ENCODE data around the gene LRRC55.

LRRC55 gene, protein sequence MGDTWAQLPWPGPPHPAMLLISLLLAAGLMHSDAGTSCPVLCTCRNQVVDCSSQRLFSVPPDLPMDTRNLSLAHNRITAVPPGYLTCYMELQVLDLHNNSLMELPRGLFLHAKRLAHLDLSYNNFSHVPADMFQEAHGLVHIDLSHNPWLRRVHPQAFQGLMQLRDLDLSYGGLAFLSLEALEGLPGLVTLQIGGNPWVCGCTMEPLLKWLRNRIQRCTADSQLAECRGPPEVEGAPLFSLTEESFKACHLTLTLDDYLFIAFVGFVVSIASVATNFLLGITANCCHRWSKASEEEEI

DNA sequence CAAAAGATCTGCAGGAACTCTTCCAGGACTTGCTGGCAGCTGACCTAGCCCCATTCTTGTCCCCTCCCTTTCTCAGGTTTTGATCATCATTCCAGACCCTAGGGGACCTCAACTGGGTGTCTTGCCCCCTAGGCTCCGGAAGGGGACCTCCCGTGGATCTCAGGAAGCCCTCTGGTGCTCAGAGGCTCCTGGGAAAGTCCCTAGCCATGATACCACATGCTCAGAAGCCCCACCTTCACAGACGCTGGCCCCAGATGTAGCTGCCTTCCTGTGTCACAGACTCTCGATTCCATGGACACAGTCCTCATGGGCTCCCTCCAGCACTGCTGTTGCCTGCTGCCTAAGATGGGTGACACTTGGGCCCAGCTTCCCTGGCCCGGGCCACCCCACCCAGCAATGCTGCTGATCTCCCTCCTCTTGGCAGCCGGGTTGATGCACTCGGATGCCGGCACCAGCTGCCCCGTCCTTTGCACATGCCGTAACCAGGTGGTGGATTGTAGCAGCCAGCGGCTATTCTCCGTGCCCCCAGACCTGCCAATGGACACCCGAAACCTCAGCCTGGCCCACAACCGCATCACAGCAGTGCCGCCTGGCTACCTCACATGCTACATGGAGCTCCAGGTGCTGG is at the start of gene LRRC55:
Gene LRRC55, plus strand, starts transcription at position 276 of the 628 bp plus-strand sequence. Its CDS starts 70 bp downstream, at position 346.
- no peak for DNase-seq (ENCODE audit: low spot score)

DNA sequence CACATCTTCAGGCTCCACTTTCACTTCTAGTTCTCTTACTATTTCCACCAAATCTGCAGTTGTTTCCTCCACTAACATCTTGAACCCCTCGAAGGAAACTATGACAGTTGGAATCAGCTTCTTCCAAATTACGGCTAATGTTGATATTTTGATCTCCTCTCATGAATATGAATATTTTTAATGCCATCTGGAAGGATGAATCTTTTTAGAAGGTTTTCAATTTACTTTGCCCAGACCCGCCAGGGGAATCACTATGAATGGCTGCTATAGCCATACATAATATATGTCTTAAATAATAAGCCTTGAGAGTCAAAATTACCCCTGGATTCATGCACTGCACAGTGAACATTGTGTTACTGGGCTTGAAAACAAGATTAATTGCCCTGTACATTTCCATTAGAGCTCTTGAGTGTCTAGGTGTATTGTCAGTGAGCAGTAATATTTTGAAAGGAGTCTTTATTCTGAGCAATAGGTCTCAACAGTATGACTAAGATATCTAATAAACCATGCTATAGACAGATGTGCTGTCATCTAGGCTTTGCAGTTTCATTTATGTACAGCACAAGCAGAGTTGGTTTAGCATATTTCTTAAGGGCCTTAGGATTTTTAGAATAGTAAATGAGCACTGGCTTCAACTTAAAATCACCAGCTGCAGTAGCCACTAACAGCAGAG is 48.3 kb upstream of the LRRC55 start:
- no peak for DNase-seq (ENCODE audit: low spot score)

DNA sequence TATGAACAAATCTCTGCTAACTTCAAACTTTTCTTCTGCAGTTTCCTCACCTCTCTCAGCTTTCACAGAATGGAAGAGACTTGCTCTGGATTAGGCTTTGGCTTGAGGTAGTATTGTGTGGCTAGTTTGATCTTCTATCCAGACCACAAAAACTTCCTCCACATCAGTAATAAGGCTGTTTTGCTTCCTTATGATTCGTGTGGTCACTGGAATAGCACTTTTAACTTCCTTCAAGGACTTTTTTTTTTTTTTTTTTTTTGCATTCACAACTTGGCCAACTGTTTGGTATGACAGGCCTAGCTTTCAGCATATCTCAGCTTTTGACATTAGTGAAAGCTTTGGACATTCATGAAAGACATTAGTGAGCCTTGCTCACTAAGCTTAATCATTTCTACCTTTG is 47.5 kb upstream of the LRRC55 start:
- no peak for DNase-seq (ENCODE audit: low spot score)

DNA sequence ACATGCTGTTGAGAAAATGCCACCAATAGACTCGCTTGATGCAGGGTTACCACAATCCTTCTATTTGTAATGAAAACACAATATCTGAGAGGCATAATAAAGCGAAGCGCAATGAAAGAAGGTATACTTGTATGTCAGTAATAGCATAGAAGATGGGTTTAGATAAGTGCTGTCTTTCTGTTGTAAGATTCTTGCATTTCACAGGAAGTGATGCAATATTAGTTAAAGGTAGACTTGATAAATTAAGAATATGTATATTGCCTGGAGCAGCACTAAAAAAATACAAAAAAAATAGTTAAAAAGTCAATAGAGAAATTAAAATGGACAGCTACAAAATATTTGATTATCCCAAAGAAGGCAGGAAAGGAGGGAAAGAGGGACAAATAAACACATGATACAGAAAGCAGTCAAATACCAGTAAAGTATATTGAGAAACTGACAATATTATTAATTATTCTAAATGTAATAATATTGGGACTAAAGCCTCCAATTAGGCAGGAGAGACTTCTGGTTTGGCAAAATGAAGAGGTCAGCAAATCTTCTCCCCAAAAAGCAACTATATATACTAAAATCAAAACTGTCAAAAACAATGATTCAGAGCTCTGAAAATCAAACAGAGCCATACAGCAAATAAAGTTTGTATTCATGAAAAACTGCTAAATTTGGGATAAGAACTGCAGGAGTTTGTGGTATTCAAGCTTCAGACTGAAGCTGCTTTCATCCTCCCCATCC is 46.6 kb upstream of the LRRC55 start:
- no peak for DNase-seq (ENCODE audit: low spot score)

DNA sequence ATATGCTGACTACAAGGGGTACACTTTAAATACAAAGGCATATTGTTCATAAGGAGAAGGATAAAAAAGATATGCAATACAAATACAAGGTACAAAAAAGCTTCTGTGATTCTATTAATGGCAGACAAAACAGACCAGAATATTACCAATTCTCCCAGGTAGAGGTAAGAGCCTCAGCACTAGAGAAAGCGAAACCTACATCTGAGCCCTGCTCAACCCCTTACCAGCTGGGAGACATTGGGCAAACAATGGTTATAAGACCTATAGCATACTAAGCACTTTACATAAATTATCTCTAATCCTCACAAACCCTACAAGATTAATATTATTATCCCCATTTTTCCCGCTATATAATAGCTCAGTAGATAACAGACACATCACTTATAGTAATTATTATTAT is 41.2 kb upstream of the LRRC55 start:
- DNase-seq (ENCODE audit: low spot score), result no peak

DNA sequence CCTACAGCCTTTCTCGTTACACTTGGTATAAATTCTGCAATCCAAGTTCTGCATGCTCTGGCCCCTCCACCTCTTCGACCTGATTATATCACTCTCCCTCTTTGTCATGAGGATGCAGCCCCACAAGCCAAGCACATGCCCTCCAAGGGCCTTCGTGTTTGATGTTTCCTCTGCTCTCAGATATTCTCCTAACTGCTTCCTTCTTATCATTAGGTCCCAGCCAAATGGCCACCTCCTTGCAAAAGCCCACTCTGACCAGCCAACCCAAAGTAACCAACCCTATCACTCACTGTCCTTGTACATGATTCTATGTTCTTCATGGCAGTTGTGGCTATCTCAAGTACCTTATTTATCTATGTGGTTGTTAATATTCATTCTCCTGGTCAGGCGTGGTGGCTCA is 38.3 kb upstream of the LRRC55 start:
- DNase-seq (ENCODE audit: low spot score), result no peak

DNA sequence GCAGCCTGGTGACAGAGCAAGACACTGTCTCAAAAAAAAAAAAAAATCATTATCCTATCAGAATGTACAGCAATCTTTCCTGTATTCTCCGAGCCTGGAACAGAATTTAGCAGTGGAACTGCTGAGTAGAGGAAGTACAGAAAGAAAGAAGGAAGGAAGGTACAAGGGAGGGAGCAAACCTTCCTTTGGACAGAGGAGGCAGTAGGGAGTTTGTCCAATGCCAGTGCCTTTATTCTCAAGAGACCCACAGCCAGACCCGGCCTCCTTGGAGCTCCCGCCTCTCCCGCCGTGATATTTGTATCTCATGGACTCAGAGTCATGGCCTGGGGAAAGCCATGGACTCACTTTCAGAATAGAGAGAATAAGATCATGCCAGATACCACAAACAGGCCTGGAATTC is 37.7 kb upstream of the LRRC55 start:
- DNase-seq (ENCODE audit: low spot score), result no peak

DNA sequence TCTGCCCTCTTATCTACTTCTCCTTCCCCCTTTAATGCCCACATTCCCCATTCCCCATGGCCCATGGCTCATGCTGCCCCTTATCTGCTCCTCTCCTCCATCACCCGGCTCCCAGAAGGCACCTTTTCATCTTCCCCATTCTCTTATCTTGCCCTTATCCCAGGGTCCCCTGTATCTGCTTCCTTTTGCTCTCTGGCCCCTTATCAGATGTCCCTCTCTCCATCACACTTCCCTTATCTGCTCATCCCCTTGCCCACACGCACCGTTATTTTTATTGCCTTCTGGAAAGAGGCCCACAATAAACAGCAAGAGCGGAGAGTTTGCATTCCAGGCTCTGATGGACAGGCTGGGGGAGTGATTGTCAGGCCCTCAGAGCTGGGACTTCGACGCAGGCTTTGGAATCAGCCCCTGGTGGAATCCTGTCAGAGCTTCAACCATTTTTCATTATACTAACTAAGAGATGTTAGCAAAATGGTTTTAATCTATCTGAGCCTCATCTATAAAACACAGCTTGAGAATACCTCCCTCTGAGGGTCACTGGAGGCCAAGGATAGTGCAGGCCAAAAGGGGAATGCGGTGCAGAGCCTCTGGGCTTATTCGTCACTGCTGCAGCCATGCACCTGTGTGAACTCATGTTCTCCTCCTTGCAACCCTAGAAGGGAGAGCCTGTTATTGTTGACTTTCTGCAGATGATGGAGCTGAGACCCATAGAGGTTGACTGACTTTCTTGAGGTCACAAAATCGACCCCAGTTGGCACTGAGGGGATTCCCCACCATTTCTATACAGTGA is 37.0 kb upstream of the LRRC55 start:
- DNase-seq (ENCODE audit: low spot score), result peak; percentile 76

DNA sequence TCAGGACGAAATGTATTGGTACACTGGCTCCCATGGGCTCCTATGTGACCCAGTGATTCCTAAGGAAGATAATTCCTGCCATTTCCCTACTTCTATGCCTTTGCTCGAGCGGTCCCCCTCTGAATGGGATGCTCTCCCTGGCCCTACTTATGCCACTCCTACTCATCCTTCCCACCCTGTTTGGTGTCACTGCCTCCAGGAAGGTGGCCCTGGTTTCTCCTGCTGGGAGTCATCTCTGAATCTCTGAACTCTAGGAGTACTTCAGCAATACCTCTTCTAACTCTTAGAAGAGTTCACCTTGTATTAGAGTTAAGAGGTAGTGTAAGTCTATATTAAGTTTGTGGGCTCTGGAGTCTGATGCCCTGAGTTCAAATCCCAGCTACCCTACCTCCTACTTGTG is 35.5 kb upstream of the LRRC55 start:
- no peak for DNase-seq (ENCODE audit: low spot score)

DNA sequence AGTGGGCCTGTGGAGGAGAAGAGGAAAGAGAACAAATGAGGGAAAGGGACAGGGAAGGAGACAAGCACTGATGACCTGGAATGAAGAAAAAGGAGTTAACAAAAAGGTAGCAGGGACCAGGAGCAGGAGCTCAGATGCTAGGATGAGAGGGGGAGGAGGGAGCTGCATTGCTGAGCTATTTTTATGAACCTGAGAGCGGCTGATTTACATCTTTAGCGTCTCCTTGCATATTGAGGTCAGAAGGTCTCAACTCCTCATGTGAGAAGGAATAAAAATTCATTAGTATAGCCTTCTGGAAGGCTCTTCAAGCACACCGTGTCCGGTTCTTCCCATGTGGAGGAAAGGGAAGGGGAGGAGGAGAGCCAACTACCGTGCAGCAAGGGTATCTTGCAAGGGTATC is 33.1 kb upstream of the LRRC55 start:
- DNase-seq (ENCODE audit: low spot score), result no peak

DNA sequence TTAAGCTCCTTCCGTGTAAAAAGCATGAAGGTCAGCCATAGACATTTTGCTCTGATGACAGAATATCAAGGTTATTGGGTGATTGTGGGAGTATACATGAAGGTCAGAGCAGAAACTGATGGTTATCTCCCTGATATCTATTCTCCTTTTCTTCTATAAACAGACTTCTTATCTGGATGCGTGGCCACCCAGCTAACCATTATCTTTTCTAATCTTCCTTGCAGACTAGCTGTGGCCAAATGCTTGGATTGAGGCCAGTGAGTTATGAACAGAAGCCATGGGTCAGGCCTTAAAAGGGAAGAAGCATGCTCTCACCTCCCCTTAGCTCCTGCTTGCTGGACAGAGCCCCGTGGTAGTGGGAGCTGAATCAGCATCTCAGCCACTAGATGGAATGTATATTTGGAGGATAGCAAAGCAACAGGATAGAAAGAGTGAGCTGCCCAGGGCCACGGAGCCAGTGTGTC is 31.3 kb upstream of the LRRC55 start:
- no peak for DNase-seq (ENCODE audit: low spot score)

DNA sequence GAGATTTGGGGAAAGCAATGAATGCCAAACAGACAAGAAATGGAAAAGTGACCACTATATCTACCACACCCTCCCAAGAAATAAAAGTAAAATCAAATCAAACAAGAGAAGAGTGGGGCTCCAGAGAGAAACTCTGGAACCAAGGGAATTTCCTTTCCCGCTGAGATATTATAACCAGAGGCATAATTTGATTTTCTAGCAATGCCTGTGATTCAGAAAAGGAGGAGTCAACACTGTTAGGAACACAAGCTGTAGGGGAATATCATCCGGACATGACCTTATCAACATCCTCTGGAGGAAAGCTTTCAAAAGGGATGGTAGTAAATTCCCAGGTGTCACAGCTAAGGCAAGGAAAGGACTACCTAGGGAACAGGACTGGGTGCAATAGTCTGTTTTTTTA is 29.6 kb upstream of the LRRC55 start:
- no peak for DNase-seq (ENCODE audit: low spot score)

DNA sequence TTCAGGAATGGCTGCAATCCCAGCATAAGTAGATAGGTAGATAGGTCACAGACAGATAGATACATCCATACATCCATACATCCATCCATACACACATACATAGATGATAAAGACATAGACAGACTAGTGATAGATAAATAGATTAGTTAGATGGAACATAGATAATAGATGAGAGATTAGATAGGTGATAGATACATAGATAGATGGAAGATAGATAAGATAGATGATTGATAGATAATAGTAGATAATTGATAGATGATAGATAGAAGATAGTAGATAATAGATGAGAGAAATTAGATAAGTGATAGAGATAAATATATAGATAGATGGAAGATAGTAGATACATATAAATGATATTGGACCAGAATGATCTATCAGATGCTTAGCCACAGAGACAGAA is 28.3 kb upstream of the LRRC55 start:
- no peak for DNase-seq (ENCODE audit: low spot score)

DNA sequence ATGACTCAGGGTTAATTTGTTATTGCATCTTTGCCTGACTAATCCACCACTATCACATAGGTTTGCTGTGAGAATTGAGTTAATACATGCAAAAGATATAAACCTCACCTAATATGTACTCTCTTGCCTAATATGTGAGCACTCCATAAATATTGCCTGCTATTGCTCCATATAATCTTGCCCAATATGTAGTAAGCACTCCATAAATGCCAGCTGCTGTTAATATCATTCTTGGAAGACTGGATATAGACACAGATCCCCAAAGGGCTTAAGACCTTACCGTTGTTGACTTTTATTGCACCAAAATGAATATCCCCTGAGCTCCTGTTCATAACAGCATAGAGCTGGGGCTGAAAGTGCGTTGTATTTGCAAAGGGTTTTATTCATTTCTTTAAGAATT is 27.0 kb upstream of the LRRC55 start:
- DNase-seq (ENCODE audit: low spot score), result no peak

DNA sequence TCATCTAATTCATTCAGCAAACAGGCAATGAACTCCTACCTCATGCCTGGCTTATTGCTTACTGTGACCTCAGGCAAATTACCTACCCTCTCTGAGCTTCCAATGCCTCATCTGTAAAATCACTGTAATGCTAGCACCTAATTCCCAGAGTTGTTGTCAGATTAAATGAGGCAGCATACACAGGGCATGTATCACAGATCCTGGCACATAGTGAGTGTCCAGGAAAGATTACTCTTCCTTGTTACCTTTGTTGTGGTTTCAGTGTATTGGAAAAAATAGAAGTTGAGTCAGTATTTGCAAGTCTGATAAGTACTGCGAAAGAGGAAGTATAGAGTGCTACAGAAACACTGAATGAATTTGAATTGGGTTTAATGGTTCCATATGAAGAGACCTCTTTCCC is 26.4 kb upstream of the LRRC55 start:
- no peak for DNase-seq (ENCODE audit: low spot score)

DNA sequence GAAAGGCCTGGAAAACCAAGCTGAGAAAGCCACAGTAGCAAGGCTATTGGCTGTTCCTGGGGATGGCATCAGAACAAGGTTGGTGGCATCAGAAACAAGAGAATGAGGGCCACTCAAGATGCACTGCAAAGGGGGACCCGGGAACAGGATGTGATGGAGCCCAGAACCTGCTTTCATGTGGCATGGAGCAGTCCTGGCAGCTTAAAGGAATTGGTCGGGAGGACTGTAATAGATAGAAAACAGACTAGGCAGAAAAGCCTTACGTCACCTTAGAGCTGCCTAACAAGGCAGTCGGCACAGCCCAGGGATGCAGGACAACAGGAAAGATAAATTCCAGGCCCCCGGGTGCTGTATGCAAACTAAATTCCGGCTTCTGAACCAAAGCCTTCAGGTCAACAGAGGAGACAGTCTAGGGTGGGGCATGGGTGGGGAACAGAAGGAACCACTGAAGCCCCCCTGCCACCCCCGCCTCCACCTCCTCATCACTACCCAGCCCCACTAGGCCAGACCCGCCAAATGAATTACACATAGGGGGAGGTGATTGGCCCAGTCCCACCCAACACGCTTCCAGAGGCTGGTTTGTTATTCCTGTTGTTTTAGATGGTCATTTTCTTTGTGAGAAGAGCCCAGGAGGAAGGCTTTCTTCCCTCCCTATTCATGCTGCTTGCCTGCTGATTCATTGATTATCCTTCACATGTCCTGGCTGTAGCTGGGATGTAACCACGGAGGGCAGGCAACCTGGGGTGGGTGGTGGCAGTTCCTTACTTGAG is 25.7 kb upstream of the LRRC55 start:
- no peak for DNase-seq (ENCODE audit: low spot score)

DNA sequence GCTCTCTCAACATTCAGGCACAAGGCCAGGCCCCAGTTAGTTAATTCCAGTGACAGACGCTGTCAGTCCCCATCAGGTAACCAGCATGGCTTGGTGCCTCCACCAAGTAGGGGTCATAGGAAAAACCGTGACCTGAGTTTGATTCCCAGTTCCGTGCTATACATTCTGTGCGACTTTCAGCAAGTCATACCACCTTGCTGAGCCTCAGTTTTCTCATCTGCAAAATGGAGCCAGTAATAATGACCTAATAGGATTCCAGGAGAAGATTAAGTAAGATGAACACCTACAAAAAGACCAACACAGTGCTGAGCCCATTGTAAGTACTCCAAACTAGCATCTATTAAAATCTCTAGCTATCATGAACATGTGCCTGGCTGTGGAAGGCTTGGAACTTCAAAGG is 24.8 kb upstream of the LRRC55 start:
- DNase-seq (ENCODE audit: low spot score), result no peak

DNA sequence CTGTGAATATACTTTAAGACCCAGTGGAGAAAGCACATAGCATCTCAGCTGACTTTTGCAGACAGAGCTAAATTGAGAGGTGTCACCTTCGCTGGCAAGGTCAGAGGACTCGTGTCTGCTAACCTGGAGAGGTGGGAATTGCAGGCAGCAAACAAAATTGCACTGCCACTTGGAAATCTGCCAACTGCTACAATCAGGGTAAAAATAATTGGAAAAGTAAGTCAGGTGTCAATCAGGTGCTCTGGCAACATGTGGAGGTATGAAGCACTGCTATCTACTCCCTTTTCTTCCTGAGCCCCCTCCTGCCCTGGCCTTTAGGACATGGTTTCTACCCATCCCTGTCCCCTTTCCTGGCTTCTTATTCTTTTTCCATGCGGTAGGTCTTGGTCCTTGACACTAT is 24.1 kb upstream of the LRRC55 start:
- DNase-seq (ENCODE audit: low spot score), result no peak

DNA sequence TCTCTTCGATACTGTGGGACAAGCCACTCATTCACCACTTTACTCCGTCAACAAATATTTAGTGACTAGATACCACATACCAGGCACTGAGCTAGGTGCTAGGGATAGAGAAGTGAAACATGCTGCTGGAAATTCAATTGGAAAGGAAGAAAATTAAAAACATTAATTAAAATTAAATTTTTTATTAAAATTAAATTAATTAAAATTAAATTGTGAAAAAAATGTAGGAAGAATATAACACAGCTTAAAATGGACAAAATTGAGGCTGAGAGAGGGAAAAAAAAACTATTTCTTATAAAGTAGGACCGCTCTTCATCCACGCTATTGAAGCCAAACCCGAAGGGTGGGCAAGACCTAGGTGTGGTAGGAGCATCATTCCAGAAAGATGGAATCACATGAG is 23.6 kb upstream of the LRRC55 start:
- no peak for DNase-seq (ENCODE audit: low spot score)

DNA sequence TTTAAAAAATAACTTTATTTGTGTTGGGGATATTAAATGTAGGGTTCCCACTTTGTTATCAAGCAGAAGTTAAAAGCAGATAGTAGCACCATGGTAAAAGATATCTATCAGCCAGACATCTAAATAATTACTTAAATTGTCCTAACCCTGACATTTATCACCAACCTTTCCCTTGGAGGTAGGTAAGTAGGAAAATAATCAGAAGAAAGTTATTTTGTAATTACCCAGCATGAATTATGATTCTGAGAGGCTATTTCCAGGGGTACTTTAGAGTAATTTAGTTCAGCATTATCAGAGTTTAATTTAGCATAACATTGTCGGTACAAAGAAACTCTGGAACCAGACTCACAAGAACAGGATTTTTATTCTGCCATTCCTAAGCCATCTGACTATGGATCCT is 23.2 kb upstream of the LRRC55 start:
- DNase-seq (ENCODE audit: low spot score), result no peak

DNA sequence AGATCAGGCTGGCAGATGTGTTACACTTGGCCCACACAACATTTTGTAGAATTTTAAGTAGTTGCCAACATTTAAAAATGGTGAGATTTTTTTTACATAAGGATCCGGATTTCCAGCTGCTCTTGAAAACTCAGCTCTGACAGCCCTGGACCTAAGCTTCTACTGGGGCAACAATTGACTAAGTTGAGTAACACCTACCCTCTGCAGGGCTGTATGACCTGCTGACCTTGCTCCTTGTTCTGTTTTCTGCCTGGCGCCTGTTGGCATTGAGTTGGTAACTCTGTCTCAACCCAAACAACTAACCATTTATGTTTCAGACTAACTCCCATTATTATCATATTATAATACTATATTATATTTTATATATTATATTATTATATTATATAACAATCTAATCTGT is 21.1 kb upstream of the LRRC55 start:
- no peak for DNase-seq (ENCODE audit: low spot score)

Measured in HuH-7 (cell line).